ENCODE results near the gene SPATC1L.

SPATC1L gene

DNA sequence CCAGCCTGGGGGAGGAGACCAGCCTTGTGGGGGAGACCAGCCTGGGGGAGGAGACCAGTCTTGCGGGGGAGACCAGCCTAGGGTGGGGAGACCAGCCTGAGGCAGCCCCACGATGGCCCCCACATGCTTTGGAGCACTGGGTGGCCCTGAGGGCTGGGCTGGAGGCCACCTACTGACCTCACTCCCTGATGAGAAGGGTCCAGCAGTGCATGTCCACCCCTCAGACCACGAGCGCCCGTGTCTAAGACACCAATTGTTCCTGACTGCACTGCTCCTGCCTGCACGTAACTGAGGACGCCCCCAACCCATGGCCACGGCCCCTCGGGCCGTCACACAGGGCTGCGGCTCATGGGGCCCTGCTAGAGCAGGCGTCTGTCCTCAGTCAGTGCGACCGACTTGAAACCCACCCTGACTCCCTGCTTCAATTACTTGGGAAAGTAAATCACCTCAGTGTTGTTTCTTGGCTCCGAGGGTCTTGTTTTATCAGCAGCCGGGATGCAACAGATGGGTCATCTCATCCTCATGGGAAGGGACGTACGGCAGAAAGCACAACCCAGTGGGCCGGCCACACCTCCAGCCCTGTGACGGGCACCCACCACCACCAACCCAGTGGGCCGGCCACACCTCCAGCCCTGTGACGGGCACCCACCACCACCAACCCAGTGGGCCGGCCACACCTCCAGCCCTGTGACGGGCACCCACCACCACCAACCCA lies at the start of gene SPATC1L:
TSS of gene SPATC1L (minus strand) at position 550 of the 715 bp plus-strand sequence. CDS start 1,643 bp downstream, outside the sequence.
- FAIRE-seq: no peak
- peak; percentile 69 for DNase-seq (ENCODE audit: insufficient read length, low spot score)
- no peak for TF ChIP-seq CTCF (IDR thresholded peaks at IDR 0.05; ENCODE audit: insufficient read depth, missing control alignments)

DNA sequence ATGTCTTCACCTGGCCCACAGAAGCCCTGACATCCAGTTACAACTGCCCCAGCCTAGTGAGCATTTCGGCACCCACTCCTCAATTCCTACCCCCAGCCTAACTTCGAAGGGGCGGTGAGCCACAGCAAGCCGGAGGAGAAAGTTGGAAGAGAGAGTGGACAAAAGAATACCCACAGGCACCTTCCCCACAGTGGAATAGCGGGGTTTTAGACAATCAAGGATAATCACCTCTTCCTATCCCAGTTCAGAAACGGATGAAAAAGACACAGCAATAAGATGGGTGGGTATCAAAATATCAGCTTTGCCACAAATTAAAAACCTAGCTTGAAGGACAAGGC lies 45.6 kb upstream of the SPATC1L start:
- FAIRE-seq: no peak
- DNase-seq (ENCODE audit: insufficient read length, low spot score): no peak
- TF ChIP-seq CTCF (IDR thresholded peaks at IDR 0.05; ENCODE audit: insufficient read depth, missing control alignments): no peak

DNA sequence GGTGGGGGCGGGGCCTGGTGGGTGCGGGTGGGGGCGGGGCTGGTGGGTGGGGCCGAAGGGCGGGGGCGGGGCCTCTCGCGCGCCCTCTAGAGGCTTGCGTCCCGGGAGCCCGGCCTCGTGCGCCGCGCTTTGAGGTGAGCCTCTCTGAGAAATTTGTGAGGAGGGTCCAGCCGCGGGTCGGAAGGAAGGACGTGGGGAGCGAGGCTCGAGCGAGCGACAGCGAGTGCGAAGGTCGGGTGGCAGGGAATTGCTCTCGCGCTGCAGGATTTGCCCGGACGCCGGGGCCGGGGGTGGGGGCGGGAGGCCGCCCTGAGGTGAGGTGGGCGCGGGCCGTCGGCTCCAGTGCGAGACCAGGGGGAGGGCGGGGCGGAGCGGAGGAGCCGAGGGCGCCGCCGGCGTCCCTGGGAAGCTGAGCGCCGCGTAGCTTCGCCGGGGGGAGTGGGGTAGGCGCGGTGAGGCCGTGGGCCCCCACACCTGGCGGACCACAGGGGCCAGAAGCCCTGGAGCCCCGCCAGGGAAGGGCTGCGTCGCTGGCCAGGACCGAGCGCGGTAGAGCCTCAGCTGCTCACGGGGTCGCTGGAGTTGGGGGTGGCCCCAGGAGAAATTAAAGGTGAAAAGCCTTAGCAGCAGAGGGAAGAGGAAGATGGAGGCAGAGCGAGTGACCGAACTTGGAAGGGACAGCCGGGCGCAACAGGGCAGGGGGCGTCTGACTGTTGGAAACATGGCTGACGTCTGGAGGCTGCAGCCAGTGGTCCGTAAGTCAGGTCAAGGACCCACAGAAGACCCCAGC lies 45.1 kb upstream of the SPATC1L start:
- DNase-seq (ENCODE audit: insufficient read length, low spot score): peak; percentile 35
- FAIRE-seq: no peak
- peak; percentile 36 for TF ChIP-seq CTCF (IDR thresholded peaks at IDR 0.05; ENCODE audit: insufficient read depth, missing control alignments)

DNA sequence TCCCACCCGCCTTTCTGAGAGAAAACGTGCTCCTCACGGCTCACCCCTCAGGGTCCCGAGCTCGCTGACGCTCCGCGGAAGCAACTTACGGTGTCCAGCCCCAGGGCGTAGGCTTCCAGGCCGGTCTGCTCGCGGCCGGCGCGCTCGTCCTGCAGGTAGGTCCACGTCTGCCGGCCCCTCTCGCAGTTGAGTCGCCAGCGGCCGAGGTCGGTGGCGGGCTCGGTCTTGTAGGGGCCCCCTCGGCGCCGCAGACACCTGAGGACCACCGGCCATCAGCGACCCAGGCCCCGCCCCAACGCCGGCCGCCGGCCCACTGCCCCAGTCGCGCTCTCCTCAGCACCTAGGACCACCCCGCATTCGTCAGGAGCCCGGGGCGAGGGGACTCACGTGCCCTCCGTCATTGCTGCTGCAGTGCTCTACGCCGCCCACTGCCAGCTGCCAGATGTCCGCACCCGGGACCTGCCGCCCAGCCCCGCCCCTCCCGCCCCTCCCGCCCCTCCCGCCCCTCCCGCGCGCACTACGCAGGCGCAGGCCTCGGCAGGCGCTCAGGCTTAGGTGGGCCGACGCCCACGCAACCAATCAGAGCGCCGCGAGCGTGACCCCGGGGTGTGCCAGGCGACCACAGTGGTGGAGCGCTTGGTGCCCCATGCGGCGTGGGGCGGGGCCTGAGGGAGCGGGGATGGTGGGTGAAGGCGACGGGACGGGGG lies 44.2 kb upstream of the SPATC1L start, which contains the start of gene LSS:
TSS of gene LSS (minus strand) at position 430 of the 707 bp plus-strand sequence. CDS start at position 401, 29 bp downstream.
- DNase-seq (ENCODE audit: insufficient read length, low spot score) (peak; percentile 96), FAIRE-seq (no peak)
- TF ChIP-seq CTCF (IDR thresholded peaks at IDR 0.05; ENCODE audit: insufficient read depth, missing control alignments): no peak

DNA sequence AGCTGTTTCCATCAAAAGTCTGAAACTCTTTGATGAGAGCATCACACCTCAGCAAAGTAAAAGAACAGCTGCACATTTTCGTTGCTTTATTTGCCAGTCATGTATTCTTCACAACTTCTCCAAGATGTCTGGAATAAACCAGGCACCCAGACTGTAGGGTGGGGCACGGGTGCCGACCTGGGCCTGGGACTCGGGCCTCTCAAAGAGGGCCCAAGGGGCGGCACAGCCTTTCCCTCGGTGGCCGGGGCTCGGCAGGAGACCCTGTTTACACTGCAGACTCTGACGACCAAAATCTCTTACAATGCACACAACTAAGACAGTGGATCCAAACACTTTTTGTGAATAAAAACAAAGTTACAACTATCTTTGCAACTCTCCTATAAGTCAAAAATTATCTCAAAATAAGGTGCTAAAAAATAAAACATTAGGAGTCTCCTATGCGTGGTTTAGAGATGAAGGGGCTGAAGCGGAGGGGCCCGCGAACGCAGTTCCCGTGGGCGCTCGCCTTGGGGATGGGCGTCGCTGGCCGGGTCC lies 43.6 kb upstream of the SPATC1L start:
- FAIRE-seq (no peak), DNase-seq (ENCODE audit: insufficient read length, low spot score) (no peak)

More for the DNA sequence above, 43.6 kb upstream of the SPATC1L start:
- no peak for TF ChIP-seq CTCF (IDR thresholded peaks at IDR 0.05; ENCODE audit: insufficient read depth, missing control alignments)

Measured in D721Med (cell line).